BE2C (cell line): ENCODE results near the gene SPINK6.

ENCODE experiments used
- DNase-seq: peaks from one replicate; pipeline ENCODE4 v3.0.0-alpha.2; 2020
- H3K27me3 ChIP-seq: fragments of 250-450 bp; sonication (Bioruptor Pico); 2 replicates; pipeline ENCODE4 v1.5.1; 2020; ENCODE audit warnings: mild to moderate bottlenecking
- H3K36me3 ChIP-seq: fragments of 250-450 bp; sonication (Bioruptor Pico); 2 replicates; pipeline ENCODE4 v1.5.1; 2020; ENCODE audit warnings: mild to moderate bottlenecking
- H3K4me1 ChIP-seq: fragments of 250-450 bp; sonication (Bioruptor Pico); 2 replicates; pipeline ENCODE4 v1.5.1; 2020
- H3K4me3 ChIP-seq: 2 replicates; pipeline ENCODE4 v1.5.1; 2011; ENCODE audit warnings: low read depth, low read length
- H3K9me3 ChIP-seq: fragments of 250-450 bp; sonication (Bioruptor Pico); 2 replicates; pipeline ENCODE4 v1.5.1; 2020
- CTCF ChIP-seq: IDR thresholded peaks from 2 replicates; pipeline ENCODE4 v1.5.1; 2012; ENCODE audit warnings: mild to moderate bottlenecking, low read depth, low read length

SPINK6 gene

GRCh38 chr5:148259288-148259687, 56.4 kb downstream of the SPINK6 start:
- no peaks in the 10 kb centered on the region for H3K36me3 ChIP-seq

GRCh38 chr5:148261221-148261620, 58.4 kb downstream of the SPINK6 start:
- no peaks in the 10 kb centered on the region for H3K9me3 ChIP-seq
- no peak for TF ChIP-seq CTCF
- DNase-seq: no peak
- no peaks in the 10 kb centered on the region for H3K4me1 ChIP-seq
- H3K4me3 ChIP-seq: no peak overlapping the region
- H3K27me3 ChIP-seq: no peaks in the 10 kb centered on the region
- no peaks in the 10 kb centered on the region for H3K36me3 ChIP-seq

More at GRCh38 chr5:148259288-148259687, 56.4 kb downstream of the SPINK6 start:
- no peaks in the 10 kb centered on the region for H3K27me3 ChIP-seq
- no peak for TF ChIP-seq CTCF
- H3K4me1 ChIP-seq: no peaks in the 10 kb centered on the region
- DNase-seq: no peak
- no peaks in the 10 kb centered on the region for H3K9me3 ChIP-seq
- no peak overlapping the region for H3K4me3 ChIP-seq
